Endodermal cell (in vitro differentiated cells): Measurements from ENCODE around the gene GLIPR1L1. TPM values are rescaled to one million over a fixed set of nuclear protein-coding genes. Genes with fewer than 3 reads are reported as not detected.

Source experiments
- DNase-seq: peaks from one replicate; pipeline ENCODE4 v3.0.0-alpha.2; 2017
- H3K27ac ChIP-seq: 2 replicates; pipeline ENCODE4 v1.5.1; 2013; ENCODE audit warnings: mild to moderate bottlenecking, low read depth, low read length, moderate library complexity
- H3K27me3 ChIP-seq: 2 replicates; pipeline ENCODE4 v1.6.1; 2013; ENCODE audit warnings: mild to moderate bottlenecking, low read length, moderate library complexity; ENCODE audit not compliant: insufficient read depth, control insufficient read depth, poor library complexity, severe bottlenecking
- H3K36me3 ChIP-seq: 2 replicates; pipeline ENCODE4 v1.7.0; 2013; ENCODE audit warnings: mild to moderate bottlenecking, low read length, moderate library complexity; ENCODE audit not compliant: control insufficient read depth, insufficient read depth
- H3K4me1 ChIP-seq: one replicate; pipeline ENCODE4 v1.7.0; 2013; ENCODE audit warnings: low read length; ENCODE audit not compliant: control insufficient read depth, insufficient read depth
- H3K4me3 ChIP-seq: 2 replicates; pipeline ENCODE4 v1.5.1; 2013; ENCODE audit warnings: mild to moderate bottlenecking, low read length, moderate library complexity
- H3K9ac ChIP-seq: 2 replicates; pipeline ENCODE4 v1.6.1; 2013; ENCODE audit warnings: mild to moderate bottlenecking, low read length, moderate library complexity; ENCODE audit not compliant: poor library complexity, severe bottlenecking; ENCODE audit errors: extremely low read depth
- H3K9me3 ChIP-seq: 2 replicates; pipeline ENCODE4 v1.6.1; 2013; ENCODE audit warnings: mild to moderate bottlenecking, low read length, moderate library complexity; ENCODE audit not compliant: control insufficient read depth
- H3K27ac Mint-ChIP-seq: 2 replicates; pipeline ENCODE4 v1.8.0; 2020; ENCODE audit warnings: mixed read lengths
- H3K27me3 Mint-ChIP-seq: 2 replicates; pipeline ENCODE4 v1.8.0; 2021; ENCODE audit warnings: mild to moderate bottlenecking, mixed read lengths; ENCODE audit not compliant: insufficient read depth
- H3K36me3 Mint-ChIP-seq: 2 replicates; pipeline ENCODE4 v1.8.0; 2020; ENCODE audit warnings: low read depth, mixed read lengths
- H3K4me1 Mint-ChIP-seq: 2 replicates; pipeline ENCODE4 v1.8.0; 2020; ENCODE audit warnings: mixed read lengths
- H3K4me3 Mint-ChIP-seq: 2 replicates; pipeline ENCODE4 v1.8.0; 2020; ENCODE audit warnings: mild to moderate bottlenecking, moderate library complexity, mixed read lengths
- H3K9me3 Mint-ChIP-seq: 2 replicates; pipeline ENCODE4 v1.8.0; 2020; ENCODE audit warnings: mild to moderate bottlenecking, mixed read lengths
- CTCF ChIP-seq: fragments of 200-600 bp; sonication (generic); conservative IDR thresholded peaks from 2 replicates; pipeline ENCODE4 v1.5.0; 2021; ENCODE audit warnings: antibody characterized with exemption, mild to moderate bottlenecking
- WGBS, 2 experiments: methylation state at CpG; one replicate each; pipeline versions ENCODE4 v1.1.5 to v1.1.7; 2013; ENCODE audit warnings: missing lambda C conversion rate in 2 of 2, mixed read lengths in 1 of 2; ENCODE audit not compliant: insufficient coverage in 1 of 2, insufficient read length in 1 of 2; 5-methylcytosine and 5-hydroxymethylcytosine counted together
- total RNA-seq, 2 donors: library from RNA; stranded (reverse); fragmentation: NEBNext Ultra II Directional in 1 of 2; extraction: Animal tissue kit (Norgen Biotek cat#: 25700) in 1 of 2; gene quantifications; 2 replicates in 1 of 2; 3 replicates in 1 of 2; pipeline ENCODE4 v1.2.1, GENCODE V29; 2021

The GLIPR1L1 gene
- total RNA-seq, 2 donors from 2014 or later = 1.3 TPM; not detected in 1

- no peak overlapping the region for H3K27ac Mint-ChIP-seq
- no peak overlapping the region for H3K27ac ChIP-seq
- no peaks in the 10 kb centered on the region for H3K36me3 ChIP-seq
- H3K9me3 Mint-ChIP-seq = peaks cover 16% of the 10 kb centered on the region
- peaks cover 4% of the 10 kb centered on the region for H3K4me1 ChIP-seq
- H3K9me3 ChIP-seq = peaks cover 6% of the 10 kb centered on the region
- H3K4me1 Mint-ChIP-seq = no peaks in the 10 kb centered on the region
- H3K4me3 Mint-ChIP-seq = no peak overlapping the region
- no peak for DNase-seq
- no peak overlapping the region for H3K9ac ChIP-seq
- WGBS, 2 experiments = 86 to 100% methylated on average over 2 of the region's 2 CpGs
- H3K4me3 ChIP-seq = no peak overlapping the region
- no peak for TF ChIP-seq CTCF
- H3K27me3 ChIP-seq = no peaks in the 10 kb centered on the region
- no peaks in the 10 kb centered on the region for H3K27me3 Mint-ChIP-seq
- H3K36me3 Mint-ChIP-seq = peaks cover 5% of the 10 kb centered on the region
These were observed 15.9 kb downstream of the GLIPR1L1 start for GRCh38 chr12:75350413-75350812.

GRCh38 chr12:75354011-75354410, 19.5 kb downstream of the GLIPR1L1 start:
- Histone ChIP-seq H3K9ac (no peak overlapping the region), H3K4me1 (peaks cover 4% of the 10 kb centered on the region), H3K9me3 (peaks cover 6% of the 10 kb centered on the region), H3K27me3 (no peaks in the 10 kb centered on the region), H3K36me3 (no peaks in the 10 kb centered on the region), H3K27ac (no peak overlapping the region), H3K4me3 (no peak overlapping the region)
- Mint-ChIP-seq H3K4me3 (no peak overlapping the region), H3K27me3 (no peaks in the 10 kb centered on the region), H3K27ac (no peak overlapping the region), H3K4me1 (no peaks in the 10 kb centered on the region), H3K36me3 (peaks cover 5% of the 10 kb centered on the region), H3K9me3 (peaks cover 20% of the 10 kb centered on the region)
- TF ChIP-seq CTCF = no peak
- DNase-seq = no peak

GRCh38 chr12:75360920-75361319, 26.4 kb downstream of the GLIPR1L1 start:
- Mint-ChIP-seq H3K4me1 (no peaks in the 10 kb centered on the region), H3K36me3 (no peaks in the 10 kb centered on the region), H3K27me3 (no peaks in the 10 kb centered on the region), H3K4me3 (no peak overlapping the region), H3K9me3 (peaks cover 6% of the 10 kb centered on the region), H3K27ac (no peak overlapping the region)
- H3K9me3 ChIP-seq = no peaks in the 10 kb centered on the region
- no peak overlapping the region for H3K27ac ChIP-seq
- no peak for TF ChIP-seq CTCF
- no peak for DNase-seq
- H3K4me3 ChIP-seq = no peak overlapping the region
- H3K4me1 ChIP-seq = no peaks in the 10 kb centered on the region
- H3K36me3 ChIP-seq = no peaks in the 10 kb centered on the region
- H3K27me3 ChIP-seq = no peaks in the 10 kb centered on the region
- H3K9ac ChIP-seq = no peak overlapping the region
